Erythroblast (primary cell): ENCODE results near the gene ANKRD34C.

ENCODE experiments used
- GATA1 ChIP-seq: IDR thresholded peaks from 2 replicates; pipeline ENCODE4 v1.6.1; 2011; ENCODE audit warnings: low read depth, mild to moderate bottlenecking, control low read depth, low read length, moderate library complexity
- POLR2A ChIP-seq: IDR thresholded peaks from 2 replicates; pipeline ENCODE4 v1.6.1; 2011; ENCODE audit warnings: mild to moderate bottlenecking, low read length

- TF ChIP-seq POLR2A (no peak), GATA1 (no peak)
These were observed 46.7 kb downstream of the ANKRD34C start for GRCh38 chr15:79329171-79329611.
